Stimulated activated CD4-positive, alpha-beta T cell treated with anti-CD3 and anti-CD28 coated beads, Interleukin-15, amount 100 ng/mL, for 48 hours (primary cell): ENCODE measurements around the gene DUSP21.
"Not testable (repeated sequence)": the region's sequence is repeated elsewhere in the genome, so short reads cannot be mapped to it uniquely, and the experiment has no call there.

Experiments
- DNase-seq, 2 donors: peaks; one replicate each; pipeline ENCODE4 v3.0.0-alpha.2; 2020; ENCODE audit warnings: low read depth in 2 of 2

The DUSP21 gene

GRCh38 chrX:44876086-44876485, 32.3 kb downstream of the DUSP21 start:
- DNase-seq: no peak

- DNase-seq: no peak
Measured at GRCh38 chrX:44876767-44877166, 32.9 kb downstream of the DUSP21 start.

DNA sequence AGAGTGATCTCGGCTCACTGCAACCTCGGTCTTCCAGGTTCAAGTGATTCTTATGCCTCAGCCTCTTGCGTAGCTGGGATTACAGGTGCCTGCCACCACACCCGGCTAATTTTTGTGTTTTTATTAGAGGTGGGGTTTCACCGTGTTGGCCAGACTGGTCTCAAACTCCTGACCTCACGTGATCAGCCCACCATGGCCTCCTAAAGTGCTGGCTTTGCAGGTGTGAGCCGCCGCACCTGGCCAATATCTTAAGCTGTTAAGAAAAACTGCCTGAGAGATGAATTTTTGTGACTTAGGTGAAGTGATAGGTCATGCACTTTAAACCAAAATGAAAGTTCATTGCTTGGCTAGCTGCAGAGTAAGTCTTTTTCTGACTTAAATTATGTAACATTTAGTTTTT, 35.0 kb downstream of the DUSP21 start:
- no peak for DNase-seq

DNA sequence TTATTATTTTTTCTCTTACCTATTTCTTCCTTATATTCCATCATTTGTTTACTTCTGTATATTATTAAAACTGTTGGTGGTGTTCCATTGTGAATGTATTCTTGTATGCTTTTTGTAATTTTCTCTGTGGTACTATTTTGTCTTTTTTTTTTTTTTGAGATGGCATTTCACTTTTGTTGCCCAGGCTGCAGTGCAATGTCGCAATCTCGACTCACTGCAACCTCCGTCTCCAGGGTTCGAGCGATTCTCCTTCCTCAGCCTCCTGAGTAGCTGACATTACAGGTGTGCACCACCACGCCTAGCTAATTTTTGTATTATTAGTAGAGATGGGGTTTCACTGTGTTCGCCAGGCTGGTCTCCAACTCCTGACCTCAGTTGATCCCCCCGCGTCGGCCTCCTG, 37.7 kb downstream of the DUSP21 start:
- DNase-seq: no peak

GRCh38 chrX:44882635-44883034, 38.8 kb downstream of the DUSP21 start:
- DNase-seq: no peak

- DNase-seq: no peak
Measured at GRCh38 chrX:44884944-44885343, 41.1 kb downstream of the DUSP21 start.

GRCh38 chrX:44889824-44890223, 46.0 kb downstream of the DUSP21 start:
- DNase-seq: no peak

DNA sequence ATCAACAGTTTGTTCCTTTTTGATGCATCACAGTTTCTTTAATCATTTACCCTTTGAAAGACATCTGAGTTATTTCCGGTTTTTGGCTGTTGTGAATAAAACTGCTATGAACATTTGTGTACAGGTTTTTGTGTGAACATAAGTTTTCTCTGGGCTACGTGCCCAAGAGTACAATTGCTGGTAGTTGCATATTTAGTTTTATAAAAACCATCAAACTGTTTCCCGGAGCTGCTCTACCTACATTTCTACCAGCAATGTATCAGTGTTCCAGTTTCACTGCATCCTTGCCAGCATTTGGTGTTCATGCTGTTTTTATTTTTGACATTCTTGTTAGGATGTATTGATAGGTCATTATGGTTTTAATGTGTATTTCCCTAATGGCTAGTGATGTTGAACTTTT, 46.4 kb downstream of the DUSP21 start:
- DNase-seq: no peak

GRCh38 chrX:44890687-44891086, 46.9 kb downstream of the DUSP21 start:
- DNase-seq: not testable (repeated sequence)

GRCh38 chrX:44891642-44892041, 47.8 kb downstream of the DUSP21 start:
- DNase-seq: no peak
